A673 (cell line): ENCODE results near the gene DNAH5. TPM values are rescaled to one million over a fixed set of nuclear protein-coding genes. Genes with fewer than 3 reads are reported as not detected.

Experiments used
- BruUV-seq: library from RNA; stranded (reverse); fragments of 400-500 nt; replicated peaks from 2 replicates; lab custom pipeline; 2021; lab: Mats Ljungman, UMichigan
- CTCF ChIA-PET: fragments of 300-600 bp; sonication (Branson Sonifier 250); formaldehyde crosslinking; loops from one replicate; lab custom pipeline; 2022; ENCODE audit warnings: antibody characterized with exemption; lab: Charles Lee
- POLR2A ChIA-PET: fragments of 300-600 bp; sonication (Branson Sonifier 250); formaldehyde crosslinking; loops from one replicate; lab custom pipeline; 2022; ENCODE audit warnings: antibody characterized with exemption; ENCODE audit not compliant: low non-redundant PET; lab: Charles Lee
- DNase-seq: peaks from one replicate; pipeline ENCODE4 v3.0.0-alpha.2; 2015; ENCODE audit warnings: low spot score
- H3K27ac ChIP-seq: fragments of 200-600 bp; sonication (generic); 2 replicates; pipeline ENCODE4 v1.5.1; 2016; ENCODE audit warnings: mixed run types, low read depth, mild to moderate bottlenecking, mixed read lengths, antibody characterized with exemption, low read length; ENCODE audit not compliant: poor library complexity, severe bottlenecking
- H3K27me3 ChIP-seq: fragments of 200-600 bp; sonication (generic); replicated peaks from 2 replicates; pipeline ENCODE4 v1.6.1; 2017; ENCODE audit warnings: mixed run types, low read depth, mild to moderate bottlenecking, mixed read lengths, antibody characterized with exemption, low read length; ENCODE audit not compliant: insufficient read depth, poor library complexity
- H3K36me3 ChIP-seq: fragments of 200-600 bp; sonication (generic); 2 replicates; pipeline ENCODE4 v1.6.1; 2016; ENCODE audit warnings: mixed run types, mild to moderate bottlenecking, mixed read lengths, antibody characterized with exemption, low read length; ENCODE audit not compliant: insufficient read depth, poor library complexity, severe bottlenecking
- H3K4me1 ChIP-seq: fragments of 200-600 bp; sonication (generic); 2 replicates; pipeline ENCODE4 v1.6.1; 2017; ENCODE audit warnings: mixed run types, mild to moderate bottlenecking, mixed read lengths, antibody characterized with exemption, low read length; ENCODE audit not compliant: insufficient read depth, poor library complexity, severe bottlenecking
- H3K4me3 ChIP-seq: fragments of 200-600 bp; sonication (generic); 2 replicates; pipeline ENCODE4 v1.5.1; 2016; ENCODE audit warnings: low read depth, mixed run types, mild to moderate bottlenecking, mixed read lengths, low read length; ENCODE audit not compliant: poor library complexity, severe bottlenecking
- H3K9me3 ChIP-seq: fragments of 200-600 bp; sonication (generic); 2 replicates; pipeline ENCODE4 v1.6.1; 2016; ENCODE audit warnings: mixed run types, low read depth, mild to moderate bottlenecking, mixed read lengths, antibody characterized with exemption, low read length; ENCODE audit not compliant: poor library complexity, severe bottlenecking
- CTCF ChIP-seq: fragments of 300-800, 200-600 bp; sonication (generic); conservative IDR thresholded peaks from 2 replicates; pipeline ENCODE4 v1.5.1; 2017; ENCODE audit warnings: low read depth, mild to moderate bottlenecking, antibody characterized with exemption, low read length, moderate library complexity, mixed read lengths
- EZH2 ChIP-seq: fragments of 200-600 bp; sonication (generic); IDR thresholded peaks from 2 replicates; pipeline ENCODE4 v1.6.1; 2017; ENCODE audit warnings: borderline replicate concordance, low read depth, mild to moderate bottlenecking, mixed read lengths, antibody characterized with exemption, low read length; ENCODE audit not compliant: poor library complexity, severe bottlenecking
- intact Hi-C: fragments of 100-400 bp; cut with micrococcal nuclease; formaldehyde crosslinking; loops from one replicate; pipeline ENCODE4 v1.10.0; 2022; ENCODE audit not compliant: unreplicated experiment
- total RNA-seq: library from RNA; stranded (reverse); gene quantifications from 2 replicates; pipeline ENCODE4 v1.2.3, GENCODE V29; 2021

Gene DNAH5
- total RNA-seq, 1 experiment from 2014 or later = not detected

GRCh38 chr5:13921578-13921977 lies 22.9 kb downstream of the DNAH5 start:
- CTCF ChIA-PET = no interaction called here
- intact Hi-C loops = no loop called here
- no peak for DNase-seq
- POLR2A ChIA-PET = no interaction called here
- no TSS peak for BruUV-seq
- H3K4me3 ChIP-seq = no peak overlapping the region
- no peak for TF ChIP-seq CTCF
- TF ChIP-seq EZH2 = no peak
- no peak overlapping the region for H3K27ac ChIP-seq
- H3K4me1 ChIP-seq = no peaks in the 10 kb centered on the region
- no peaks in the 10 kb centered on the region for H3K36me3 ChIP-seq
- no peaks in the 10 kb centered on the region for H3K9me3 ChIP-seq
- H3K27me3 ChIP-seq = peaks cover 13% of the 10 kb centered on the region

- H3K9me3 ChIP-seq = no peaks in the 10 kb centered on the region
- intact Hi-C loops = no loop called here
- no peak for TF ChIP-seq CTCF
- TF ChIP-seq EZH2 = no peak
- no peak overlapping the region for H3K4me3 ChIP-seq
- BruUV-seq = no TSS peak
- DNase-seq = no peak
- POLR2A ChIA-PET = no interaction called here
- CTCF ChIA-PET = no interaction called here
- no peaks in the 10 kb centered on the region for H3K4me1 ChIP-seq
- no peaks in the 10 kb centered on the region for H3K36me3 ChIP-seq
- peaks cover 25% of the 10 kb centered on the region for H3K27me3 ChIP-seq
- no peak overlapping the region for H3K27ac ChIP-seq
Observed at GRCh38 chr5:13919786-13920185, 24.7 kb downstream of the DNAH5 start.

GRCh38 chr5:13919087-13919486 lies 25.4 kb downstream of the DNAH5 start:
- ChIA-PET CTCF (no interaction called here), POLR2A (no interaction called here)
- Histone ChIP-seq H3K4me1 (no peaks in the 10 kb centered on the region), H3K27ac (no peak overlapping the region), H3K27me3 (peaks cover 28% of the 10 kb centered on the region), H3K9me3 (no peaks in the 10 kb centered on the region), H3K36me3 (no peaks in the 10 kb centered on the region), H3K4me3 (no peak overlapping the region)
- TF ChIP-seq EZH2 (no peak), CTCF (no peak)
- no peak for DNase-seq
- no TSS peak for BruUV-seq
- intact Hi-C loops = no loop called here
